ENCODE results near the gene CD300E. TPM values are rescaled to one million over a fixed set of nuclear protein-coding genes. Genes with fewer than 3 reads are reported as not detected.
"Not testable (repeated sequence)": the region's sequence is repeated elsewhere in the genome, so short reads cannot be mapped to it uniquely, and the experiment has no call there.

Gene CD300E
- total RNA-seq, 2 experiments from 2014 or later, result not detected

GRCh38 chr17:74630251-74630650 lies 6.7 kb upstream of the CD300E start:
- H3K36me3 Mint-ChIP-seq; H3K4me3 Mint-ChIP-seq; H3K4me1 Mint-ChIP-seq; H3K27ac Mint-ChIP-seq; ATAC-seq; CTCF ChIA-PET; H3K9me3 Mint-ChIP-seq (ENCODE audit: low read depth); DNase-seq: not testable (repeated sequence)
- peaks cover 55% of the 10 kb centered on the region for H3K27me3 Mint-ChIP-seq

GRCh38 chr17:74625661-74626060 lies 2.1 kb upstream of the CD300E start:
- CTCF ChIA-PET, result no interaction called here
- ATAC-seq (no peak), DNase-seq (no peak)
- Mint-ChIP-seq H3K4me3 (no peak overlapping the region), H3K36me3 (no peaks in the 10 kb centered on the region), H3K27me3 (peaks cover 68% of the 10 kb centered on the region), H3K4me1 (no peaks in the 10 kb centered on the region), H3K27ac (no peak overlapping the region), H3K9me3 (ENCODE audit: low read depth) (no peaks in the 10 kb centered on the region)

- H3K4me3 Mint-ChIP-seq, result no peak overlapping the region
- ATAC-seq, result no peak
- CTCF ChIA-PET, result no interaction called here
- H3K27me3 Mint-ChIP-seq, result peaks cover 65% of the 10 kb centered on the region
- H3K36me3 Mint-ChIP-seq, result no peaks in the 10 kb centered on the region
- no peak for DNase-seq
- no peaks in the 10 kb centered on the region for H3K9me3 Mint-ChIP-seq (ENCODE audit: low read depth)
- no peak overlapping the region for H3K27ac Mint-ChIP-seq
- H3K4me1 Mint-ChIP-seq, result no peaks in the 10 kb centered on the region
These were observed 593 bp upstream of the CD300E start for GRCh38 chr17:74624131-74624530.

GRCh38 chr17:74619077-74619673 lies 4.4 kb downstream of the CD300E start:
- no peak for DNase-seq
- no peaks in the 10 kb centered on the region for H3K9me3 Mint-ChIP-seq (ENCODE audit: low read depth)
- H3K27ac Mint-ChIP-seq, result no peak overlapping the region
- H3K27me3 Mint-ChIP-seq, result peaks cover 71% of the 10 kb centered on the region
- no peaks in the 10 kb centered on the region for H3K4me1 Mint-ChIP-seq
- CTCF ChIA-PET, result interaction anchor here (0.5 kb wide), 1 partner anchor 24 kb away, joined by 3 read pairs; no protein-coding TSS in a partner anchor
- no peak for ATAC-seq
- H3K36me3 Mint-ChIP-seq, result no peaks in the 10 kb centered on the region
- H3K4me3 Mint-ChIP-seq, result no peak overlapping the region

- H3K27me3 Mint-ChIP-seq, result peaks cover 69% of the 10 kb centered on the region
- H3K27ac Mint-ChIP-seq, result no peak overlapping the region
- no peaks in the 10 kb centered on the region for H3K36me3 Mint-ChIP-seq
- peaks cover under 1% of the 10 kb centered on the region for H3K4me1 Mint-ChIP-seq
- no peak overlapping the region for H3K4me3 Mint-ChIP-seq
- CTCF ChIA-PET, result no interaction called here
- no peak for DNase-seq
- H3K9me3 Mint-ChIP-seq (ENCODE audit: low read depth), result no peaks in the 10 kb centered on the region
- no peak for ATAC-seq
These were observed 5.1 kb downstream of the CD300E start for GRCh38 chr17:74618451-74618850.

- CTCF ChIA-PET, result interaction anchor here (0.8 kb wide), 1 partner anchor 417 kb away, joined by 3 read pairs; no protein-coding TSS in a partner anchor
- ATAC-seq, result no peak
- peaks cover 63% of the 10 kb centered on the region for H3K27me3 Mint-ChIP-seq
These were observed 6.8 kb downstream of the CD300E start for GRCh38 chr17:74616696-74617095.

GRCh38 chr17:74612046-74612445 lies 11.5 kb downstream of the CD300E start:
- Mint-ChIP-seq H3K4me3 (no peak overlapping the region), H3K27ac (no peak overlapping the region), H3K9me3 (ENCODE audit: low read depth) (no peaks in the 10 kb centered on the region), H3K36me3 (no peaks in the 10 kb centered on the region), H3K4me1 (peaks cover 14% of the 10 kb centered on the region), H3K27me3 (peaks cover 46% of the 10 kb centered on the region)
- CTCF ChIA-PET, result interaction anchor here (0.7 to 0.9 kb wide), 2 partner anchors 103 to 124 kb away, joined by 3 to 5 read pairs; no protein-coding TSS in a partner anchor
- ATAC-seq, result no peak
- DNase-seq, result no peak

More at GRCh38 chr17:74616696-74617095, 6.8 kb downstream of the CD300E start:
- DNase-seq, result no peak
- no peak overlapping the region for H3K27ac Mint-ChIP-seq
- no peaks in the 10 kb centered on the region for H3K36me3 Mint-ChIP-seq
- H3K4me3 Mint-ChIP-seq, result no peak overlapping the region
- H3K4me1 Mint-ChIP-seq, result peaks cover 14% of the 10 kb centered on the region
- no peaks in the 10 kb centered on the region for H3K9me3 Mint-ChIP-seq (ENCODE audit: low read depth)

- Mint-ChIP-seq H3K4me1 (peaks cover 14% of the 10 kb centered on the region), H3K4me3 (no peak overlapping the region), H3K27ac (no peak overlapping the region), H3K27me3 (peaks cover 40% of the 10 kb centered on the region), H3K9me3 (ENCODE audit: low read depth) (no peaks in the 10 kb centered on the region), H3K36me3 (no peaks in the 10 kb centered on the region)
- DNase-seq (no peak), ATAC-seq (no peak)
- CTCF ChIA-PET, result interaction anchor here (1.2 to 1.4 kb wide), 2 partner anchors 7 to 44 kb away, joined by 3 to 7 read pairs; no protein-coding TSS in a partner anchor
These were observed 13.4 kb downstream of the CD300E start for GRCh38 chr17:74610108-74610507.

GRCh38 chr17:74608511-74608910 lies 15.0 kb downstream of the CD300E start:
- no peak for ATAC-seq
- Mint-ChIP-seq H3K4me3 (no peak overlapping the region), H3K27me3 (peaks cover 39% of the 10 kb centered on the region), H3K27ac (no peak overlapping the region), H3K36me3 (no peaks in the 10 kb centered on the region), H3K4me1 (peaks cover 23% of the 10 kb centered on the region), H3K9me3 (ENCODE audit: low read depth) (no peaks in the 10 kb centered on the region)
- CTCF ChIA-PET, result no interaction called here
- no peak for DNase-seq

- CTCF ChIA-PET, result interaction anchor here (2.1 kb wide), 1 partner anchor 228 kb away, joined by 6 read pairs; no protein-coding TSS in a partner anchor
- Mint-ChIP-seq H3K27ac (no peak overlapping the region), H3K27me3 (peaks cover 42% of the 10 kb centered on the region), H3K4me1 (peaks cover 24% of the 10 kb centered on the region), H3K4me3 (no peak overlapping the region), H3K36me3 (no peaks in the 10 kb centered on the region), H3K9me3 (ENCODE audit: low read depth) (no peaks in the 10 kb centered on the region)
- ATAC-seq (no peak), DNase-seq (no peak)
These were observed 16.3 kb downstream of the CD300E start for GRCh38 chr17:74607221-74607620.

GRCh38 chr17:74606050-74606449 lies 17.5 kb downstream of the CD300E start:
- CTCF ChIA-PET, result interaction anchor here (2.1 kb wide), 1 partner anchor 227 kb away, joined by 6 read pairs; no protein-coding TSS in a partner anchor
- Mint-ChIP-seq H3K4me1 (peaks cover 25% of the 10 kb centered on the region), H3K4me3 (no peak overlapping the region), H3K9me3 (ENCODE audit: low read depth) (no peaks in the 10 kb centered on the region), H3K36me3 (no peaks in the 10 kb centered on the region), H3K27me3 (peaks cover 42% of the 10 kb centered on the region), H3K27ac (no peak overlapping the region)
- ATAC-seq (no peak), DNase-seq (no peak)

GRCh38 chr17:74605361-74605760 lies 18.2 kb downstream of the CD300E start:
- ATAC-seq, result no peak
- H3K9me3 Mint-ChIP-seq (ENCODE audit: low read depth), result no peaks in the 10 kb centered on the region
- no peaks in the 10 kb centered on the region for H3K36me3 Mint-ChIP-seq
- H3K27me3 Mint-ChIP-seq, result peaks cover 43% of the 10 kb centered on the region
- no peak overlapping the region for H3K4me3 Mint-ChIP-seq
- DNase-seq, result no peak
- CTCF ChIA-PET, result interaction anchor here (2.1 kb wide), 1 partner anchor 226 kb away, joined by 6 read pairs; no protein-coding TSS in a partner anchor
- no peak overlapping the region for H3K27ac Mint-ChIP-seq
- peaks cover 25% of the 10 kb centered on the region for H3K4me1 Mint-ChIP-seq

GRCh38 chr17:74604761-74605160 lies 18.8 kb downstream of the CD300E start:
- no peak for ATAC-seq
- no peaks in the 10 kb centered on the region for H3K9me3 Mint-ChIP-seq (ENCODE audit: low read depth)
- DNase-seq, result no peak
- H3K4me3 Mint-ChIP-seq, result no peak overlapping the region
- H3K4me1 Mint-ChIP-seq, result peaks cover 25% of the 10 kb centered on the region
- H3K36me3 Mint-ChIP-seq, result no peaks in the 10 kb centered on the region
- CTCF ChIA-PET, result interaction anchor here (1.1 to 2.8 kb wide), 4 partner anchors 28 to 226 kb away, joined by 3 to 15 read pairs (median 6); partner anchors contain the start of gene CD300H
- peaks cover 49% of the 10 kb centered on the region for H3K27me3 Mint-ChIP-seq
- no peak overlapping the region for H3K27ac Mint-ChIP-seq

GRCh38 chr17:74604200-74604599 lies 19.3 kb downstream of the CD300E start:
- ATAC-seq, result no peak
- Mint-ChIP-seq H3K4me1 (peaks cover 25% of the 10 kb centered on the region), H3K27me3 (peaks cover 54% of the 10 kb centered on the region), H3K27ac (no peak overlapping the region), H3K9me3 (ENCODE audit: low read depth) (no peaks in the 10 kb centered on the region), H3K36me3 (no peaks in the 10 kb centered on the region), H3K4me3 (no peak overlapping the region)
- CTCF ChIA-PET, result interaction anchor here (1.1 to 2.8 kb wide), 3 partner anchors 28 to 225 kb away, joined by 3 to 15 read pairs (median 5); partner anchors contain the start of gene CD300H
- no peak for DNase-seq
